ELR (cell line): ENCODE measurements around the gene ILF2.

Experiments used
- DNase-seq: peaks from one replicate; pipeline ENCODE4 v3.0.0-alpha.2; 2015; ENCODE audit warnings: low read depth

The ILF2 gene

DNA sequence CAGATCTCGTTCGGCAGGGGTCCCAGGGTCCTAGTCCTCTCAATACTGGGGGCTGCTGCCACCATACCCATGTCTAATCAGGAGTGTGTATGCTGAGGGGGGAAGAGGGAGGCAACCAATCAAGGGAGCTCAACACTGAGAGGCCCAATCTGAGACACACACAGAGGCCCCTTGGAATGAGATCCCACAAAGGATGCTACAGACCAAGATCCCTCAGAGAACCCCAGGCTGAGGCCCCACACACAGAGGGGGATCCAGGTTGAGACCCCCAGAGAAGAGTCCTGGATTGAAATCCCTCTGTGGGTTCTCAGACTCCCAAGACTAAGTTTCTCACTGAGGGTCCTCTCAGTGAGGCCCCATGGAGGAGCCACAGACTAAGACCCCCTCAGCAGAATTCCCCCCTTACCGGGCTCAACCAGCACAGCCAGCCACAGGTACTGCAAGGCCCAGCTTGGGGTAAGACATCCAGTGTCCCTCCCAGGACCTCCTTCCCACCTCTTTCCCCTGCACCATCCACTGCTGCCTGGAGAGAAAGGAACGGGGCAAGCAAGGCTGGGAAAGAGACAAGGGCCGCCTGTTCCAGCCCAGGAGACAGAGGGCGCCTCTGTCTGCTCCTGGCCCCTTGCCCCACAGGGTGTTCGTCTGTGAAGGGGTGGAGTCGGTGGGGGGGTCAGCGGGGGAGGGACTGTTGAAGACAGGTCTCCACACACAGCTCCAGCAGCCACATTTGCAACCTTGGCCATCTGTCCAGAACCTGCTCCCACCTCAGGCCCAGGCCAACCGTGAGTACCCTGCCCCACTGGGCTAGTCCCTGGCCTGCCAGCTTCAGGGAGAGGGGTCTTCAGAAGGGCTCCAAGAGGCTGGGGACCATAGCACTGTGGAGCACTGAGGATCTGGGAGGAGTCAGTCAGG, 42.8 kb downstream of the ILF2 start, which contains the start of gene S100A1:
Gene S100A1, plus strand, starts transcription at position 720 of the 912 bp plus-strand sequence. CDS start 2,088 bp downstream, outside the sequence.
- no peak for DNase-seq

DNA sequence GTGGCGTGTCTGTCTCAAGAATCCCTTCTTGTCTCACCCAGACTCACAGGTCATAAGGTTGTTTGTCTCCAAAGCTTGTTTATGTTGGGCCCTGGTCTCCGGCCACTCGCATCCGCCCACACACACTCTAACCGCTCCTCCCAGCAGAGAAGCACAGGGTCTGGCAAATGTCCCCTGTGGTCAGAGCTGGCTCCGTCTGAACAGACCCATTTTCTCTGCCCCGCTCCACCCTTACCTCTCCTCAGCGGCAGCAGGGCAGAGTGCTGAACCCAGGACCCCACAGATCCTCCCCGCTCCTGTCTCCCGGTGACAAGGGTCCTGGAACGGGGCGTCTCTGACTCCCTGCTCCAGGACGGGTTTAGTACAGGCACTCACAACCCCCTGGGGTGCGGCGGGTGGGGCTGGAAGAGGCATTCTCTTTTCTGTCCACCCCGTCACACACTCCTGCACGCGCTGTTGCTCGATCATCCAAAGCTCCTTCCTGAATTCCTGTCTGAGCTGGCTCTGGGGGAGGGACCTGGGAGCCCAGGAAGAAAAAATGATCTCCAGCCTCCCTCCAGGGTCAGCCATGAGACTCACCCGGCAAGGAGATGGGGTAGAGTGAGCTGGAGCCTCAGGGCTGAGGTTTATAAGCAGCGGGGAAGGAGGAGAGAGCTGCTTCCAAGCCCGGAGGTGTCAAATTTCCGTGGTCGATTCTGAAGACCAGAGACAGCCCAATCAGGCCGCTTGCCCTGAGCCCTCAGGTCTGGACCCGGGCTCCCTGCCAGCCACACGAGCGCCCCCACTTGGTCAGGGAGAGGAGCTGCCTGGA, 43.7 kb downstream of the ILF2 start, which contains the start of gene S100A13:
Gene S100A13, minus strand, starts transcription at position 602 of the 811 bp plus-strand sequence. CDS start 1,033 bp downstream, outside the sequence.
- peak; percentile 95 for DNase-seq

DNA sequence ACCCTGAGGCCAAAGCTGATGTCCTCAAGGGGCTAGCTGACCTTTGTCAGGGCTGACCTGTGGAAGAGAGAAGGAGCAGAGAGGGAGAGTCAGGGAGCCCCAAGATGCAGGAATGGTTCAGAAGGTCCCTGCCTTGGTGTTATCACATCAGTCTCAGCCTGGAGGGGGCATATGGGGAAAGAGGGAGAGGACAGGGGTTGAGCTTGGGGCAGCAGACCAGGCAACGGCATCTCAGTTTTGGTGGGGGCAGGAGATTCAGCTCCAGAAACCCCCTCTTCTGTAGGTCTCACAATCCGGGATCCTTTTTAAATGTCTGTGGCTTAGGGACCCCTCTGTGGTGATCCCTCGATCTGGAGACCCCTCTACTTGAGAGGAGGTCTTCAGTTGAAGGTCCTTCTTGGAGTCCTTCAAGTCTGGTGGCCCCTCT, 44.3 kb downstream of the ILF2 start:
- no peak for DNase-seq

DNA sequence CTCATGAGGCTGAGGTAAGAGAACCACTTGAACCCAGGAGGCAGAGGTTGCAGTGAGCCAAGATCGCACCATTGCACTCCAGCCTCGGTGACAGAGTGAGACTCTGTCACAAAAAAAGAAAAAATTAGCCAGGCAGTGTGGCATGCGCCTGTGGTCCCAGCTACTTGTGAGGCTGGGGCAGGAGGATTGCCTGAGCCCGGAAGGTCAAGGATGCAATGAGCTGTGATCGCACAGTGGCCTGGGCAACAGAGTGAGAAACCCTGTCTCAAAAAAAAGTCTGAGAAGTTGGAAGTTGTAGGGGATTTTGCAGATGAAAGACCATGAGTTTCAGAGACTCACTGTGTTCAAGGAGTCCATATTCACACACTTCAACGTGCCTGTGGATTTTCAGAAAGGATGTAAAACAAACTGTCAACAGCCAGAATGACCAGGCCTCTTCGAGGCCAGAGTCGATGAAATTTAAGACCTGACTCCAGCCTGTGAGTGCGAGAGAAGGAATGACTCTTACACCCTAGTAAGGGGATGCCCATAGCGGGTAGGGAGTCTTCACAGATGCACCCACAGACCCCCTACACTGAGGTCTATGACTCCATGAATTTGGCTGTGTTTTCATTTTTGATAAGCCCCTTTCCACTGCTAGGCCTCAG, 45.7 kb downstream of the ILF2 start:
- no peak for DNase-seq

GRCh38 chr1:153623101-153623500, 47.7 kb downstream of the ILF2 start:
- no peak for DNase-seq

DNA sequence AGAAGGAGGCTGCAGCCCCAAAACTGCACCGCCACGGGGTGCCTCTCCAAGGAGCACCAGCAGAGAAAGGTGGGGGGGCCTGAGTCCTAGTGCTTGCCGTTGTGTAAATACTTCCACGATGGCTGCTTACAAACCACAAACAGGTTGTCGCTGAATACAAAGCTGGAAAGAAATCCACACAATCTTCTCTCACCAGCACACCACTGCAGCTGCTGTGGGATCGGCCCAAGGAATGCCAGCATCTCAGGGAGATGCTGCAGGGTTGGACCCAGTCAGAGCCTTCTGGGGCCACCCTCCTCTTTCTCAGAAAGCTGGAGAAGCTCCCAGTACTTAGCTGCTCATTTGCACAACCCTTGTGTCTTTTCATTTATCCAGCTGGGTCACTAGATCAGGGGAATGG, 51.6 kb downstream of the ILF2 start:
- no peak for DNase-seq

DNA sequence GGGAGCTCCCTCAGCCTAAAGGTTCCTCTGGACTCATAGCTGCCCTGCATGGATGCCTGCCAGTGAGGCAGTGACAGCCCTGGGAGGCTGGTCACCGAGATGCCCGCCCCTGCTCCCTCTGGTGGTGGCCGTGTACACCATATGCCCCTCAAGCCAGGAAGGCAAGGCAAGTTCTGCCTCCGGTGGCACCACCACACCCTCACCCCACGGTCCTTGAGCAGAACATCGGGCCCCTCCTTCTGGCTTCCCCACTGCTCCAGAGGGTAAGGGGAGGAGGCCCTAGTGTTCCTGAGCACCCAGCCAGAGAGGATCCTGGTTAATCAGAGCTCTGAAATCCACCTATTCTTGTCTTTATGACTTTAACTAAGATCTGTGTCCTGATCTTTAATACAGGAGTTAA, 53.1 kb downstream of the ILF2 start:
- DNase-seq: peak; percentile 89

- no peak for DNase-seq
These were observed 53.9 kb downstream of the ILF2 start for GRCh38 chr1:153616917-153617311.

DNA sequence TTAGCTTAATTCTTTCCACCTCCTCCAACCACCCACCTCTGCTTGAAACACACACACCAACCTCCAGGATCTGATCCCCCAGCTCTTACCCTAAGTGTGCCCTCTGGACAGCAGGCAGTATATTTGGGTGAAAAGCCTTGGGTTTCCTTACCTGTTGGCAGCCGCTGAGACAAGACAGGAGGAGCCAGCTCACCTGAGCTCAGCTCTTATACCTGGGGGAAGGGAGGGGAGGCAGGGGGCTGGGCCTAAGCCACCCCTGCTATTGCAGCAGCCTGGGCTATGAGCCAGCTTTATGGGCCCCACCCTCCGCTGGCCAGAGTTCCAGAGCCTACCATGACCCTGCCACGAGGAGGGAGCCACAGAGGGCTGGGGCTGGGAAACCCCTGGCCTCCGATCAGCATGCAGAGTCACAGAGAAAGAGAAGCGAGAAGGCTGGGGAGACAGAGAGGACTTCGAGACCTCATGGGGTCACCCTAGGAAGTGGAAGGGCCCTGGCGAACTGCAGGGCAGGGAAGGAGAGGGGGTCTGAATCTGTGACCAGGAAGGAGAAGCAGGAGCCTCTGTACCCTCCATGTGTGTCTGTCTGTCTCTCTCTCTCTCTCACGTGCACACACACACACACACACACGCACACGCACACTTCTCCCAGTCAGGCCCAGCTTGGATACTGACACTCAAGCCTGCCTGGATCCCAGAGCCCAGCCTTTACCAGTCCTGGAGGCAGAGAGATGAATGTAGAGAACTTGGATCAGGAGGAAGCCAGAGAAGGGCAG, 54.5 kb downstream of the ILF2 start, which contains the start of gene S100A14:
Gene S100A14, minus strand, starts transcription at position 182 of the 773 bp plus-strand sequence. CDS start 467 bp downstream, outside the sequence.
- DNase-seq: no peak

GRCh38 chr1:153615406-153615805, 55.4 kb downstream of the ILF2 start:
- no peak for DNase-seq

GRCh38 chr1:153614906-153615305, 55.9 kb downstream of the ILF2 start:
- DNase-seq: no peak

DNA sequence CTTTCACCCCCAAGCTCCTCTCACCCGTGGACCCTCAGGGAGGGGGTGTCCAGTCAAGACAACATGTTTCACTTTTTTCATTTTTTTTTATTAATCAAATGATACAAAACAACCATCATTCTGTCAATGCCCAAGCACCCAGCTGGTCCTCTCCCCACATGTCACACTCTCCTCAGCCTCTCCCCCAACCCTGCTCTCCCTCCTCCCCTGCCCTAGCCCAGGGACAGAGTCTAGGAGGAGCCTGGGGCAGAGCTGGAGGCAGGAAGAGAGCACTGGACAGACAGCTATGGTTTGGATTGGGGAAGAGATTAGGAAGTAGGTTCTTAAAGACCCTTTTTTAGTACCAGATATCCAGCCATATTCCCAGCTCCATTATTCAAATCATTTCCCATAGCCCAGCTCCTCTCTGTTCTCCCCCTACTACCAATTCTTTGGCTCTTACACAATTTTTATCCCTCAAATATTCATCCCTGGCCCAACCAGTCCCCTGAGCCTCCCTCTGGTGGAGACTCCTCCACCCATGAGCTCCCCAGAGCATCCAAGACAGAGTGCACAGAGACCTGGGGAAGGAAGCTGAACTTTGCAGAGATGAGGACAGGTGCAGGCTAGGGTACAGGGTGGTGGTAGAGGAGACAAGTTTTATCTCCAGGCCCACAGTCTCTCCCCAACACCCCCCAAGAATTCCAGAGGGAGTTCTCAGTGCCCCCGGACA, 56.4 kb downstream of the ILF2 start:
- DNase-seq: no peak

DNA sequence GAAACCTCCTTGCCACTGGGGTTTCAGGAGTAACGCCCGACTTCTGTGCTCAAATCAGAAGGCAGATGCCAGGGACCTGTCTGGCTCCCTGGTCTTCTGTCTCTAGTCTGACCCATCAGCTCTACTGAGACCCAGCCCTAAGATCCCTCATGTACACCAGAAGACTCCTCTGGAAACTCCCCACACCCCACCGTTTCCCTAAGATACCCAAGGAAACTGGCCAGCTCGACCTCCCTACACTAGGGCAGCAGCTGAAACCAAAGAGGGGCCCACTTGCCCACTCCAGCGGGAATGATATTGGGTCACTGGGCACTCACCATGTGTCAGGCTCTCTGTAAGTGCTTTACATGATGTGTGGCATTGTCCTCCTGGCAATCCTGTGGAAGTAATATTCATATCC, 57.4 kb downstream of the ILF2 start:
- no peak for DNase-seq

GRCh38 chr1:153612755-153613331, 58.0 kb downstream of the ILF2 start, which contains the start of gene S100A16:
Gene S100A16 (minus strand): TSS chr1:153613137. CDS start chr1:153608151, 4,986 bp downstream.
- peak; percentile 77 for DNase-seq

- DNase-seq: peak; percentile 31
These were observed 58.6 kb downstream of the ILF2 start for GRCh38 chr1:153612111-153612754.
